ENCODE results near the gene SETBP1.

DNA sequence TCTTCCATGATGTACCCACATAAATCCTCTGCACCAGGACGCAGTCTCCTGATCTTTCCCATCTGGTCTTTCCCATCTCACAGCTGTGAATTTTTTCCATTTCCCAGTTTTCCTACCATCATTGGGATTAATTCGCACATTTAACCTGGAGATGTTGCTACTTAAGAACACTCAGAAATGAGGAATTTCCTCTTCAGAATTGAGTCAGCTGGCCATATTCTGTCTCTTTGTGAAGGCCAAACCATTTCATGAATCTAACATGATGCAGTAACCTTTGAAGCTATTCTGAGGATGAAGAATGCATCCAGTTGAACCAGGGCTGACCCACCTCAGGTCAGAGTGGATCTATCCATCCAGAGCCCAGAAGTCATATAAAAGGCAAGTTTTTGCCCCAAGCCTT, 326.8 kb downstream of the SETBP1 start:
- TF ChIP-seq EZH2 (IDR thresholded peaks at IDR 0.05), result no peak
- TF ChIP-seq POLR2AphosphoS5 (IDR thresholded peaks at IDR 0.05; ENCODE audit: borderline replicate concordance, low read depth, low read length), result no peak
- TF ChIP-seq FOXP2 (optimal IDR thresholded peaks at IDR 0.05; ENCODE audit: control extremely low read depth, extremely low read length, insufficient read depth), result no peak

All from SK-N-MC (cell line).